Right atrium auricular region (tissue), 2 donors: ENCODE measurements around the gene CAP2. TPM values are rescaled to one million over a fixed set of nuclear protein-coding genes. Genes with fewer than 3 reads are reported as not detected.
"Not testable (repeated sequence)": the region's sequence is repeated elsewhere in the genome, so short reads cannot be mapped to it uniquely, and the experiment has no call there.

ENCODE experiments used
- DNase-seq: peaks from one replicate; pipeline ENCODE4 v3.0.0-alpha.2; 2019; ENCODE audit warnings: low spot score
- H3K27ac ChIP-seq, 2 donors: fragments of 200-600 bp; sonication (generic); 1 replicate in 1 of 2; 2 replicates in 1 of 2; pipeline ENCODE4 v1.5.1; 2016 to 2019
- H3K27me3 ChIP-seq, 2 donors: fragments of 200-600 bp; sonication (generic); one replicate each; pipeline versions ENCODE4 v1.5.1 to v1.6.0; 2017 to 2019
- H3K36me3 ChIP-seq: fragments of 200-600 bp; sonication (generic); one replicate; pipeline ENCODE4 v1.5.1; 2016
- H3K4me1 ChIP-seq, 2 donors: fragments of 200-600 bp; sonication (generic); one replicate each; pipeline versions ENCODE4 v1.5.1 to v1.6.0; 2017 to 2019
- H3K4me3 ChIP-seq, 2 donors: fragments of 200-600 bp; sonication (generic); 1 replicate in 1 of 2; 2 replicates in 1 of 2; pipeline ENCODE4 v1.5.1; 2017 to 2019; ENCODE audit warnings: mild to moderate bottlenecking in 1 of 2, moderate library complexity in 1 of 2
- H3K9me3 ChIP-seq, 2 donors: fragments of 200-600 bp; sonication (generic); one replicate each; pipeline ENCODE4 v1.5.1; 2019
- total RNA-seq, 2 donors: library from RNA; depleted of rRNA; stranded (reverse); fragments of >200 nt; gene quantifications; one replicate each; pipeline ENCODE4 v1.1.0, GENCODE V29; 2016
- TF ChIP-seq, protein P1 (sequence below), 2 donors: fragments of 200-600 bp; sonication (generic); IDR thresholded peaks; one replicate each; pipeline ENCODE4 v1.5.1; 2019; ENCODE audit warnings: antibody characterized with exemption in 2 of 2

Gene CAP2
- total RNA-seq, 2 donors from 2014 or later, result 59.9 to 63.6 TPM

DNA sequence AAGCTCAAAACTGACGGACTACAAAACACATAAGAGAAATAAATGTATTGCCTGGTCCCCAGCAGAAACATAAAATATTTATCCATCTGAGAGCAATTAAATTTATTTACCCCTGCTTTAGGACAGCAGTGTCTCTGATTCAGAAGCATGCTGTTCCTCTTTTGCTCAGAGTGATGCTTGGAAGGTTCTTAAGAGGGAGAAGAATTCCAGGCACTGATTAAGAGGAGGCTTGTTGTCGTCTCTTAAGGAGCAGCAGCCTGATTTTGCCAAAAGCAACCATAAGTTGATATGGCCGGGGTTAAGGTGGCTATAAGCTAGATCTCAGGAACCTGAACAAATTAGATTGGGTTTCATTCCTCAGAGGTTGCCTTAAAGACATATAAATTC lies 25.8 kb downstream of the CAP2 start:
- TF ChIP-seq, protein P1, sequence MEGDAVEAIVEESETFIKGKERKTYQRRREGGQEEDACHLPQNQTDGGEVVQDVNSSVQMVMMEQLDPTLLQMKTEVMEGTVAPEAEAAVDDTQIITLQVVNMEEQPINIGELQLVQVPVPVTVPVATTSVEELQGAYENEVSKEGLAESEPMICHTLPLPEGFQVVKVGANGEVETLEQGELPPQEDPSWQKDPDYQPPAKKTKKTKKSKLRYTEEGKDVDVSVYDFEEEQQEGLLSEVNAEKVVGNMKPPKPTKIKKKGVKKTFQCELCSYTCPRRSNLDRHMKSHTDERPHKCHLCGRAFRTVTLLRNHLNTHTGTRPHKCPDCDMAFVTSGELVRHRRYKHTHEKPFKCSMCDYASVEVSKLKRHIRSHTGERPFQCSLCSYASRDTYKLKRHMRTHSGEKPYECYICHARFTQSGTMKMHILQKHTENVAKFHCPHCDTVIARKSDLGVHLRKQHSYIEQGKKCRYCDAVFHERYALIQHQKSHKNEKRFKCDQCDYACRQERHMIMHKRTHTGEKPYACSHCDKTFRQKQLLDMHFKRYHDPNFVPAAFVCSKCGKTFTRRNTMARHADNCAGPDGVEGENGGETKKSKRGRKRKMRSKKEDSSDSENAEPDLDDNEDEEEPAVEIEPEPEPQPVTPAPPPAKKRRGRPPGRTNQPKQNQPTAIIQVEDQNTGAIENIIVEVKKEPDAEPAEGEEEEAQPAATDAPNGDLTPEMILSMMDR (IDR thresholded peaks at IDR 0.05), result no peak
- H3K4me1 ChIP-seq, result peaks cover 0 to 21% of the 10 kb centered on the region in 2 donors
- no peaks in the 10 kb centered on the region for H3K27me3 ChIP-seq
- no peak for DNase-seq
- H3K9me3 ChIP-seq, result no peaks in the 10 kb centered on the region
- peak overlapping the region; percentile 69 to 77 for H3K27ac ChIP-seq
- H3K36me3 ChIP-seq, result peaks cover 6% of the 10 kb centered on the region
- H3K4me3 ChIP-seq, result no peak overlapping the region

DNA sequence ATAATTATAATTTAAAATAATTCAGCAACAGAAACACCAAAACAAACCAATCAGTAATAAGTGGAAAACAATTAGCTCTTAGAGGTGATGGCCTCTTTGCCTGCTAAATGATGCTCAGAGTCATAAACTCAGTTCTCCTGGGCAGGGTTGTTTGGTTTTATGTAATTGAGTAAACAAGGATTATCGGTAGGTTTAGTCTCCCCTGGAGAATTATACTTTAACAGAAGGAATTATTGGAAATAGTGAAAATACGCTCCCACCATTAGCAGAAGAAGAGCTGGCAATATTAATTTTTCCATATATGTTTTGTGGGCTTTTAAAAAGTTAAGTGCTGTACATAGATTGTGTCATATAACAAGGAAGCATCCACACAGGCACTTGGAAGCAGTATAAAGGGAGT lies 27.0 kb downstream of the CAP2 start:
- Histone ChIP-seq H3K27me3 (no peaks in the 10 kb centered on the region), H3K4me3 (no peak overlapping the region), H3K27ac (no peak overlapping the region), H3K36me3 (peaks cover 6% of the 10 kb centered on the region), H3K4me1 (peaks cover 0 to 21% of the 10 kb centered on the region in 2 donors), H3K9me3 (no peaks in the 10 kb centered on the region)
- DNase-seq, result no peak
- TF ChIP-seq, protein P1 (IDR thresholded peaks at IDR 0.05), result no peak

- H3K4me1 ChIP-seq, result peaks cover 0 to 21% of the 10 kb centered on the region in 2 donors
- H3K27me3 ChIP-seq, result no peaks in the 10 kb centered on the region
- no peak overlapping the region for H3K27ac ChIP-seq
- H3K9me3 ChIP-seq, result no peaks in the 10 kb centered on the region
- H3K4me3 ChIP-seq, result no peak overlapping the region
- no peak for DNase-seq
- TF ChIP-seq, protein P1 (IDR thresholded peaks at IDR 0.05), result no peak
- H3K36me3 ChIP-seq, result peaks cover 6% of the 10 kb centered on the region
These were observed 28.0 kb downstream of the CAP2 start for GRCh38 chr6:17421406-17421805.

GRCh38 chr6:17423026-17423425 lies 29.6 kb downstream of the CAP2 start:
- no peak for DNase-seq
- Histone ChIP-seq H3K27me3 (no peaks in the 10 kb centered on the region), H3K36me3 (peaks cover 21% of the 10 kb centered on the region), H3K9me3 (no peaks in the 10 kb centered on the region), H3K27ac (no peak overlapping the region), H3K4me1 (peaks cover 0 to 12% of the 10 kb centered on the region in 2 donors), H3K4me3 (no peak overlapping the region)
- TF ChIP-seq, protein P1 (IDR thresholded peaks at IDR 0.05), result no peak

DNA sequence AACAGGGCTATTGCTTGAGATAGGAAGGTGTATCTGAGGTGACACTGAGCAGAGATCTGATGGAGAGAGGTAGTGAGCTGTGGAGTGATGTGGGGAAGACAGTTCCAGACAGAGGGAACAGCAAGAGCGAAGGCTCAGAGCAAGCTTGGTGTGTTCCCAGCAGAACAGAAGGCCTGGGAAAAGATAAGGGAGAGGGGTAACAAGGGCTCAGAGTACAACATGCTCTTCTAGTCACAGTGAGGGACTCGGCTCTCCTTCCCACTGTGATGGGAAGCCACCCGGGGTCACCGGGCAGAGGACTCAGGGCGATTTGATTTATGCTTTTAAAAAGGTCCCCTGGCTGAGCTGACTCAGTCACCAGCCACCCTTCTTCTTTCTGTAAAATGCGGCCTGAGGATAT lies 33.7 kb downstream of the CAP2 start:
- Histone ChIP-seq H3K27me3 (no peaks in the 10 kb centered on the region), H3K9me3 (no peaks in the 10 kb centered on the region), H3K27ac (no peak overlapping the region), H3K4me3 (no peak overlapping the region), H3K4me1 (no peaks in the 10 kb centered on the region), H3K36me3 (peaks cover 18% of the 10 kb centered on the region)
- TF ChIP-seq, protein P1 (IDR thresholded peaks at IDR 0.05), result no peak
- no peak for DNase-seq

GRCh38 chr6:17427617-17428016 lies 34.2 kb downstream of the CAP2 start:
- TF ChIP-seq, protein P1 (IDR thresholded peaks at IDR 0.05), result no peak
- Histone ChIP-seq H3K9me3 (no peaks in the 10 kb centered on the region), H3K4me3 (no peak overlapping the region), H3K27ac (no peak overlapping the region), H3K27me3 (no peaks in the 10 kb centered on the region), H3K4me1 (no peaks in the 10 kb centered on the region), H3K36me3 (peaks cover 16% of the 10 kb centered on the region)
- no peak for DNase-seq

- H3K4me1 ChIP-seq, DNase-seq, H3K27me3 ChIP-seq, H3K9me3 ChIP-seq, H3K4me3 ChIP-seq: not testable (repeated sequence)
- H3K27ac ChIP-seq, result peak overlapping the region in 1 of 2 donors; percentile 55
- peaks cover 16% of the 10 kb centered on the region for H3K36me3 ChIP-seq
These were observed 35.3 kb downstream of the CAP2 start for GRCh38 chr6:17428595-17429120.
